OCI-LY7 (cell line): Measurements from ENCODE around the gene MAML1. TPM values are rescaled to one million over a fixed set of nuclear protein-coding genes. Genes with fewer than 3 reads are reported as not detected.

Source experiments
- BruUV-seq: library from RNA; stranded (reverse); fragments of 400-500 nt; replicated peaks from 2 replicates; lab custom pipeline; 2021; lab: Mats Ljungman, UMichigan
- CTCF ChIA-PET: fragments of 300-600 bp; sonication (Branson Sonifier 250); formaldehyde crosslinking; loops from one replicate; lab custom pipeline; 2022; ENCODE audit warnings: antibody characterized with exemption; ENCODE audit not compliant: unreplicated experiment; lab: Charles Lee
- POLR2A ChIA-PET: fragments of 300-600 bp; sonication (Branson Sonifier 250); formaldehyde crosslinking; loops from one replicate; lab custom pipeline; 2022; ENCODE audit warnings: antibody characterized with exemption; lab: Charles Lee
- DNase-seq: peaks from one replicate; pipeline ENCODE4 v3.0.0-alpha.2; 2015; ENCODE audit warnings: low spot score
- H2AFZ ChIP-seq: fragments of 200-600 bp; sonication (generic), shearing (Covaris generic); 2 replicates; pipeline ENCODE4 v1.6.1; 2014; ENCODE audit warnings: mild to moderate bottlenecking, antibody characterized with exemption, low read length, moderate library complexity
- H3K27ac ChIP-seq: fragments of 200-600 bp; sonication (generic); 2 replicates; pipeline ENCODE4 v1.5.1; 2014; ENCODE audit warnings: mixed run types, low read depth, mild to moderate bottlenecking, moderate library complexity, low read length, inconsistent platforms; ENCODE audit not compliant: poor library complexity, severe bottlenecking
- H3K36me3 ChIP-seq: fragments of 200-600 bp; sonication (generic); 2 replicates; pipeline ENCODE4 v1.6.1; 2014; ENCODE audit warnings: mild to moderate bottlenecking, antibody characterized with exemption, low read length, moderate library complexity, mixed read lengths; ENCODE audit not compliant: insufficient read depth
- H3K4me1 ChIP-seq: fragments of 200-600 bp; sonication (generic); 2 replicates; pipeline ENCODE4 v1.5.1; 2014; ENCODE audit warnings: mild to moderate bottlenecking, low read length; ENCODE audit not compliant: insufficient read depth, poor library complexity, severe bottlenecking
- H3K4me2 ChIP-seq: fragments of 200-600 bp; sonication (generic); 2 replicates; pipeline ENCODE4 v1.6.1; 2014; ENCODE audit warnings: mild to moderate bottlenecking, low read length
- H3K4me3 ChIP-seq: fragments of 200-600 bp; sonication (generic); 2 replicates; pipeline ENCODE4 v1.5.1; 2014; ENCODE audit warnings: mild to moderate bottlenecking, low read depth, low read length; ENCODE audit not compliant: poor library complexity, severe bottlenecking
- H3K79me2 ChIP-seq: fragments of 200-600 bp; sonication (generic); 2 replicates; pipeline ENCODE4 v1.6.1; 2016; ENCODE audit warnings: low read depth, mild to moderate bottlenecking, low read length, moderate library complexity, mixed read lengths; ENCODE audit not compliant: insufficient read depth
- H3K9me2 ChIP-seq: fragments of 200-600 bp; sonication (generic); 2 replicates; pipeline ENCODE4 v1.6.1; 2016; ENCODE audit warnings: mild to moderate bottlenecking, low read length, mixed read lengths; ENCODE audit not compliant: insufficient read depth
- H3K9me3 ChIP-seq: fragments of 200-600 bp; sonication (generic); 2 replicates; pipeline ENCODE4 v1.6.1; 2014; ENCODE audit warnings: mild to moderate bottlenecking, mixed run types, low read length, mixed read lengths
- H4K20me1 ChIP-seq: fragments of 200-600 bp; sonication (generic); 2 replicates; pipeline ENCODE4 v1.6.1; 2014; ENCODE audit warnings: mild to moderate bottlenecking, antibody characterized with exemption, low read length, moderate library complexity, mixed read lengths; ENCODE audit not compliant: insufficient read depth
- CTCF ChIP-seq: fragments of 200-600 bp; sonication (generic); conservative IDR thresholded peaks from 2 replicates; pipeline ENCODE4 v1.5.1; 2014; ENCODE audit warnings: mild to moderate bottlenecking, antibody characterized with exemption, low read length, moderate library complexity, mixed read lengths
- EZH2phosphoT487 ChIP-seq: fragments of 200-600 bp; sonication (generic); IDR thresholded peaks from 2 replicates; pipeline ENCODE4 v1.6.1; 2018; ENCODE audit warnings: low read depth, borderline replicate concordance, mild to moderate bottlenecking, mixed run types, antibody characterized with exemption, low read length, moderate library complexity, mixed read lengths
- intact Hi-C: fragments of 100-400 bp; cut with micrococcal nuclease; formaldehyde crosslinking; loops from one replicate; pipeline ENCODE4 v1.10.0; 2022; ENCODE audit not compliant: unreplicated experiment
- microRNA-seq: library from miRNA; unstranded; fragments of <30 nt; microRNA quantifications from one replicate; pipeline ENCODE4 v1.2.0, GENCODE V29; 2022; ENCODE audit warnings: borderline replicate concordance
- small RNA-seq: library from RNA; depleted of rRNA; stranded (forward); fragments of <200 nt; gene quantifications from one replicate; pipeline ENCODE3, GENCODE V24; 2014
- total RNA-seq, 2 experiments: library from RNA; depleted of rRNA in 1 of 2; stranded (reverse); fragments of >200 nt in 1 of 2; shearing (Covaris generic) in 1 of 2; gene quantifications; 2 replicates each; pipeline ENCODE4 v1.2.3, GENCODE V29; 2014 to 2022

Gene MAML1
- total RNA-seq, 2 experiments from 2014 or later: 17.0 to 27.4 TPM

GRCh38 chr5:179824745-179825112 lies 92.1 kb downstream of the MAML1 start:
- ChIA-PET CTCF (no interaction called here), POLR2A (no interaction called here)
- Histone ChIP-seq H3K36me3 (peaks cover 68% of the 10 kb centered on the region), H4K20me1 (peaks cover 4% of the 10 kb centered on the region; the same call in 1 of the 2 replicates), H3K4me3 (no peak overlapping the region), H3K79me2 (peaks cover 22% of the 10 kb centered on the region; the same call in 1 of the 2 replicates), H3K27ac (no peak overlapping the region), H2AFZ (no peak overlapping the region), H3K4me2 (no peak overlapping the region), H3K4me1 (peaks cover 17% of the 10 kb centered on the region), H3K9me2 (no peaks in the 10 kb centered on the region), H3K9me3 (no peaks in the 10 kb centered on the region)
- BruUV-seq: no TSS peak
- TF ChIP-seq CTCF: no peak
- no peak for DNase-seq
- intact Hi-C loops: loop anchor here (10.0 kb wide), 1 partner anchor 670 kb away; the partner anchor contains the start of gene CNOT6

GRCh38 chr5:179825655-179826182 lies 93.1 kb downstream of the MAML1 start:
- ChIA-PET POLR2A (interaction anchor here (0.6 kb wide), 2 partner anchors 121 to 1233 kb away, joined by 3 read pairs; no protein-coding TSS in a partner anchor), CTCF (no interaction called here)
- BruUV-seq: no TSS peak
- Histone ChIP-seq H3K4me2 (no peak overlapping the region), H3K9me3 (no peaks in the 10 kb centered on the region), H4K20me1 (peaks cover 4% of the 10 kb centered on the region; the same call in 1 of the 2 replicates), H3K79me2 (peaks cover 22% of the 10 kb centered on the region; the same call in 1 of the 2 replicates), H3K9me2 (no peaks in the 10 kb centered on the region), H3K4me3 (no peak overlapping the region), H2AFZ (no peak overlapping the region), H3K4me1 (peaks cover 8% of the 10 kb centered on the region), H3K27ac (no peak overlapping the region), H3K36me3 (peaks cover 78% of the 10 kb centered on the region)
- intact Hi-C loops: loop anchor here (10.0 kb wide), 1 partner anchor 669 kb away; the partner anchor contains the start of gene CNOT6
- DNase-seq: no peak
- TF ChIP-seq CTCF (no peak), EZH2phosphoT487 (no peak)

Small RNA genes lying within 50 kb of the gene (microRNA-seq; reads per million reads assigned to microRNA genes)
- 3.8 reads per million for gene MIR1229

Small RNA genes lying within 50 kb of the gene (small RNA-seq; reads per million reads assigned to genes)
- gene MIR1229: not detected

Other genes starting within 250 kb of the MAML1 start
- 35.8 and 46.2 TPM in 2 replicates for gene RUFY1, start 182.3 kb upstream of the MAML1 start, total RNA-seq (2014; rRNA removed; shearing (Covaris generic))
- gene RUFY1, start 182.3 kb upstream of the MAML1 start, total RNA-seq (2022): 43.5 and 47.7 TPM in 2 replicates
- gene HNRNPH1, start 109.2 kb upstream of the MAML1 start, total RNA-seq (2014; rRNA removed; shearing (Covaris generic)): 814 and 1,035 TPM in 2 replicates
- gene HNRNPH1, start 109.2 kb upstream of the MAML1 start, total RNA-seq (2022): 959 and 1,011 TPM in 2 replicates
- gene CBY3, start 51.8 kb upstream of the MAML1 start, total RNA-seq (2014; rRNA removed; shearing (Covaris generic)): 0.21 TPM in 1 of 2 replicates, not detected in the other
- gene CBY3, start 51.8 kb upstream of the MAML1 start, total RNA-seq (2022): not detected in 2 replicates
- gene CANX, start 33.9 kb upstream of the MAML1 start, total RNA-seq (2014; rRNA removed; shearing (Covaris generic)): 164 and 256 TPM in 2 replicates
- gene CANX, start 33.9 kb upstream of the MAML1 start, total RNA-seq (2022): 412 and 451 TPM in 2 replicates
- 0.44 and 1.3 TPM in 2 replicates for gene LTC4S, start 61.2 kb downstream of the MAML1 start, total RNA-seq (2014; rRNA removed; shearing (Covaris generic))
- 4.0 and 4.5 TPM in 2 replicates for gene LTC4S, start 61.2 kb downstream of the MAML1 start, total RNA-seq (2022)
- gene MGAT4B, start 74.0 kb downstream of the MAML1 start, total RNA-seq (2014; rRNA removed; shearing (Covaris generic)): 58.8 and 61.1 TPM in 2 replicates
- gene MGAT4B, start 74.0 kb downstream of the MAML1 start, total RNA-seq (2022): 90.2 and 96.5 TPM in 2 replicates
- gene SQSTM1, start 88.1 kb downstream of the MAML1 start, total RNA-seq (2014; rRNA removed; shearing (Covaris generic)): 44.4 and 58.5 TPM in 2 replicates
- gene SQSTM1, start 88.1 kb downstream of the MAML1 start, total RNA-seq (2022): 68.3 and 81.1 TPM in 2 replicates
- 76.2 and 78.7 TPM in 2 replicates for gene MRNIP, start 126.0 kb downstream of the MAML1 start, total RNA-seq (2014; rRNA removed; shearing (Covaris generic))
- gene MRNIP, start 126.0 kb downstream of the MAML1 start, total RNA-seq (2022): 70.5 and 76.5 TPM in 2 replicates
- gene TBC1D9B, start 175.1 kb downstream of the MAML1 start, total RNA-seq (2014; rRNA removed; shearing (Covaris generic)): 49.4 and 52.2 TPM in 2 replicates
- gene TBC1D9B, start 175.1 kb downstream of the MAML1 start, total RNA-seq (2022): 93.6 and 106 TPM in 2 replicates